ENCODE measurements around the gene ANXA8.
"Not testable (repeated sequence)": the region's sequence is repeated elsewhere in the genome, so short reads cannot be mapped to it uniquely, and the experiment has no call there.

DNA sequence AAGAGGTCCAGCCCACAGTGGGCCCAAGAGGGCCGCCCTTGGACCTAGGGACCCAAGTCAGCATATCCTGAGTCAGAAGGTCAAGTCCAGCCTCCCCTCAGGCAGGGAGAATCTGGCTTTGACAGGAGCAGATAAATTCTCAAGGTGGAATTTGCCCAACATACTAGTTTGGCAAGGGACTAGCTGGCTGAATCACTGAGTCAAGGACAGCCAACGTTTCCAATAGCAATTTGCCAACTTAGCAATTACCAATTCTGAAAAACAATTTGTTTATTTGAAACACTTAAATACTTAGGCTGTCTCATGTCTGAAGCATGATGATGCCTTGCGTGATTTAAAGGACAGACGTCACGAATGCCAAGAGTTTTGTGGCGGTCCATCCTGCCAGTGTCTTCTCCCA lies 10.3 kb upstream of the ANXA8 start:
- not testable (repeated sequence) for TF ChIP-seq EZH2 (IDR thresholded peaks at IDR 0.05; ENCODE audit: insufficient read depth, low read length)
- TF ChIP-seq, protein P1, sequence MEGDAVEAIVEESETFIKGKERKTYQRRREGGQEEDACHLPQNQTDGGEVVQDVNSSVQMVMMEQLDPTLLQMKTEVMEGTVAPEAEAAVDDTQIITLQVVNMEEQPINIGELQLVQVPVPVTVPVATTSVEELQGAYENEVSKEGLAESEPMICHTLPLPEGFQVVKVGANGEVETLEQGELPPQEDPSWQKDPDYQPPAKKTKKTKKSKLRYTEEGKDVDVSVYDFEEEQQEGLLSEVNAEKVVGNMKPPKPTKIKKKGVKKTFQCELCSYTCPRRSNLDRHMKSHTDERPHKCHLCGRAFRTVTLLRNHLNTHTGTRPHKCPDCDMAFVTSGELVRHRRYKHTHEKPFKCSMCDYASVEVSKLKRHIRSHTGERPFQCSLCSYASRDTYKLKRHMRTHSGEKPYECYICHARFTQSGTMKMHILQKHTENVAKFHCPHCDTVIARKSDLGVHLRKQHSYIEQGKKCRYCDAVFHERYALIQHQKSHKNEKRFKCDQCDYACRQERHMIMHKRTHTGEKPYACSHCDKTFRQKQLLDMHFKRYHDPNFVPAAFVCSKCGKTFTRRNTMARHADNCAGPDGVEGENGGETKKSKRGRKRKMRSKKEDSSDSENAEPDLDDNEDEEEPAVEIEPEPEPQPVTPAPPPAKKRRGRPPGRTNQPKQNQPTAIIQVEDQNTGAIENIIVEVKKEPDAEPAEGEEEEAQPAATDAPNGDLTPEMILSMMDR (IDR thresholded peaks at IDR 0.05; ENCODE audit: insufficient read depth, low read depth, low read length) = not testable (repeated sequence)
